ENCODE measurements around the gene ST14.

- TF ChIP-seq CTCF (IDR thresholded peaks at IDR 0.05; ENCODE audit: extremely low read depth in 1 of 2, insufficient read depth in 1 of 2, low read depth in 1 of 2, low read length in 2 of 2) (no peak), JUN (IDR thresholded peaks at IDR 0.05; ENCODE audit: borderline replicate concordance, insufficient read depth, insufficient read length, low read depth) (no peak), POLR2A (IDR thresholded peaks at IDR 0.05; ENCODE audit: low read depth, low read length) (no peak), MAX (IDR thresholded peaks at IDR 0.05; ENCODE audit: insufficient read depth, insufficient read length) (no peak), FOS (IDR thresholded peaks at IDR 0.05; ENCODE audit: borderline replicate concordance, insufficient read depth, low read length) (no peak), EZH2 (IDR thresholded peaks at IDR 0.05; ENCODE audit: borderline replicate concordance, low read depth, low read length, severe bottlenecking) (no peak), MYC (IDR thresholded peaks at IDR 0.05; ENCODE audit: low read depth, low read length) (no peak), POLR2AphosphoS5 (IDR thresholded peaks at IDR 0.05; ENCODE audit: insufficient read depth, low read depth, low read length) (no peak)
Observed at GRCh38 chr11:130249371-130249770, 89.8 kb downstream of the ST14 start.
